ENCODE data around the gene HRAS. TPM values are rescaled to one million over a fixed set of nuclear protein-coding genes. Genes with fewer than 3 reads are reported as not detected.

The HRAS gene
- total and polyA plus RNA-seq, 2 donors (not counting 3 experiments of a cell fraction or from before 2014, with no cell fraction given): 103 to 109 TPM

GRCh38 chr11:512761-513595 lies 22.4 kb downstream of the HRAS start:
- no peaks in the 10 kb centered on the region for H3K4me1 ChIP-seq (ENCODE audit: control insufficient read depth, extremely low read depth, insufficient read depth, low read length)

GRCh38 chr11:508956-509355 lies 26.4 kb downstream of the HRAS start:
- no peak overlapping the region for H3K27ac ChIP-seq (ENCODE audit: insufficient read depth, low read depth, low read length)
- no peak overlapping the region for H3K4me2 ChIP-seq (ENCODE audit: insufficient read depth, low read length)
- no peak overlapping the region for H3K4me3 ChIP-seq (replicated peaks in 1 of 3; ENCODE audit: insufficient read depth in 1 of 3, low read depth in 1 of 3, low read length in 3 of 3)
- no peaks in the 10 kb centered on the region for H3K9me3 ChIP-seq (replicated peaks; ENCODE audit: control insufficient read depth, insufficient read depth, low read length)
- dilution Hi-C loops (cut with MboI; ENCODE audit: extremely low pct_ligation_motif_present, low sequenced_read_pairs): no loop called here
- no peak overlapping the region for H2AFZ ChIP-seq (ENCODE audit: low read depth, low read length)
- TF ChIP-seq MYC (IDR thresholded peaks at IDR 0.05; ENCODE audit: low read depth, low read length) (no peak), GATA2 (IDR thresholded peaks at IDR 0.05; ENCODE audit: insufficient read depth, insufficient read length, low read depth, low read length) (no peak), POLR2AphosphoS5 (IDR thresholded peaks at IDR 0.05; ENCODE audit: insufficient read depth, low read depth, low read length) (no peak), POLR2A (IDR thresholded peaks at IDR 0.05; ENCODE audit: low read depth, low read length) (no peak), EZH2 (IDR thresholded peaks at IDR 0.05; ENCODE audit: borderline replicate concordance, low read depth, low read length, severe bottlenecking) (no peak), MAX (IDR thresholded peaks at IDR 0.05; ENCODE audit: insufficient read depth, insufficient read length) (no peak), FOS (IDR thresholded peaks at IDR 0.05; ENCODE audit: borderline replicate concordance, insufficient read depth, low read length) (no peak), CTCF (IDR thresholded peaks at IDR 0.05; ENCODE audit: extremely low read depth in 1 of 2, insufficient read depth in 1 of 2, low read depth in 1 of 2, low read length in 2 of 2) (no peak), JUN (IDR thresholded peaks at IDR 0.05; ENCODE audit: borderline replicate concordance, insufficient read depth, insufficient read length, low read depth) (no peak)
- no peak for FAIRE-seq
- no peaks in the 10 kb centered on the region for H3K27me3 ChIP-seq (ENCODE audit: control insufficient read depth in 2 of 2, insufficient read depth in 2 of 2, low read length in 2 of 2)
- H3K9ac ChIP-seq (replicated peaks; ENCODE audit: extremely low read depth, insufficient read depth, low read length): no peak overlapping the region
- no peaks in the 10 kb centered on the region for H3K9me1 ChIP-seq (replicated peaks; ENCODE audit: control insufficient read depth, extremely low read depth, insufficient read depth, low read length)
- H3K4me1 ChIP-seq (ENCODE audit: control insufficient read depth, extremely low read depth, insufficient read depth, low read length): peaks cover 20% of the 10 kb centered on the region
- no peaks in the 10 kb centered on the region for H4K20me1 ChIP-seq (replicated peaks; ENCODE audit: control insufficient read depth, extremely low read depth, insufficient read depth, low read length)
- no peak for DNase-seq (ENCODE audit: low read depth, low spot score)
- intact Hi-C loops (cut with micrococcal nuclease): no loop called here
- ChIA-PET CTCF (interaction anchor here (1.4 kb wide), 1 partner anchor 10 kb away, joined by 6 read pairs; no protein-coding TSS in a partner anchor), POLR2A (no interaction called here)
- peaks cover 14% of the 10 kb centered on the region for H3K79me2 ChIP-seq (ENCODE audit: control insufficient read depth, insufficient read depth, low read length)
- no peaks in the 10 kb centered on the region for H3K36me3 ChIP-seq (ENCODE audit: control insufficient read depth in 2 of 2, extremely low read depth in 1 of 2, insufficient read depth in 2 of 2, low read length in 2 of 2)
- BruUV-seq (replicated peaks): no TSS peak

More at GRCh38 chr11:512761-513595, 22.4 kb downstream of the HRAS start:
- FAIRE-seq: no peak
- POLR2A ChIA-PET: no interaction called here
- no peak overlapping the region for H3K4me3 ChIP-seq (replicated peaks in 1 of 3; ENCODE audit: insufficient read depth in 1 of 3, low read depth in 1 of 3, low read length in 3 of 3)
- DNase-seq (ENCODE audit: low read depth, low spot score): no peak
- H3K79me2 ChIP-seq (ENCODE audit: control insufficient read depth, insufficient read depth, low read length): peaks cover 2% of the 10 kb centered on the region
- no TSS peak for BruUV-seq (replicated peaks)
- H3K27me3 ChIP-seq (ENCODE audit: control insufficient read depth in 2 of 2, insufficient read depth in 2 of 2, low read length in 2 of 2): no peaks in the 10 kb centered on the region
- no peaks in the 10 kb centered on the region for H4K20me1 ChIP-seq (replicated peaks; ENCODE audit: control insufficient read depth, extremely low read depth, insufficient read depth, low read length)
- no peaks in the 10 kb centered on the region for H3K9me1 ChIP-seq (replicated peaks; ENCODE audit: control insufficient read depth, extremely low read depth, insufficient read depth, low read length)
- H3K27ac ChIP-seq (ENCODE audit: insufficient read depth, low read depth, low read length): no peak overlapping the region
- dilution Hi-C loops (cut with MboI; ENCODE audit: extremely low pct_ligation_motif_present, low sequenced_read_pairs) (no loop called here), intact Hi-C loops (cut with micrococcal nuclease) (no loop called here)
- no peak overlapping the region for H3K4me2 ChIP-seq (ENCODE audit: insufficient read depth, low read length)
- CTCF ChIA-PET: no interaction called here
- TF ChIP-seq FOS (IDR thresholded peaks at IDR 0.05; ENCODE audit: borderline replicate concordance, insufficient read depth, low read length) (no peak), POLR2A (IDR thresholded peaks at IDR 0.05; ENCODE audit: low read depth, low read length) (no peak), GATA2 (IDR thresholded peaks at IDR 0.05; ENCODE audit: insufficient read depth, insufficient read length, low read depth, low read length) (no peak), EZH2 (IDR thresholded peaks at IDR 0.05; ENCODE audit: borderline replicate concordance, low read depth, low read length, severe bottlenecking) (no peak), MAX (IDR thresholded peaks at IDR 0.05; ENCODE audit: insufficient read depth, insufficient read length) (no peak)
- H3K9me3 ChIP-seq (replicated peaks; ENCODE audit: control insufficient read depth, insufficient read depth, low read length): no peaks in the 10 kb centered on the region
- no peak overlapping the region for H2AFZ ChIP-seq (ENCODE audit: low read depth, low read length)
- H3K9ac ChIP-seq (replicated peaks; ENCODE audit: extremely low read depth, insufficient read depth, low read length): no peak overlapping the region
- no peaks in the 10 kb centered on the region for H3K36me3 ChIP-seq (ENCODE audit: control insufficient read depth in 2 of 2, extremely low read depth in 1 of 2, insufficient read depth in 2 of 2, low read length in 2 of 2)

Measured in endothelial cell of umbilical vein (primary cell).